ENCODE data around the gene MRTFA. TPM values are rescaled to one million over a fixed set of nuclear protein-coding genes. Genes with fewer than 3 reads are reported as not detected.

MRTFA gene
- polyA plus RNA-seq, 1 of the 3 experiments (the other 2 are of a cell fraction): 5.8 TPM

GRCh38 chr22:40597526-40598430 is 38.7 kb downstream of the MRTFA start (continued):
- TF ChIP-seq CHD2 (IDR thresholded peaks at IDR 0.05; ENCODE audit: low read length, partially characterized antibody): no peak
- TF ChIP-seq NFIC (IDR thresholded peaks at IDR 0.05; ENCODE audit: borderline replicate concordance): no peak
- TF ChIP-seq MAX (IDR thresholded peaks at IDR 0.05; ENCODE audit: low read depth): no peak
- TF ChIP-seq MEF2A (IDR thresholded peaks at IDR 0.05; ENCODE audit: borderline replicate concordance, low read depth): peak; percentile 16; the same call in 1 of the 2 replicates
- no peak for TF ChIP-seq REST (IDR thresholded peaks at IDR 0.05; ENCODE audit: low read depth, low read length)
- TF ChIP-seq JUND (IDR thresholded peaks at IDR 0.05): peak; percentile 19; the same call in 1 of the 2 replicates
- TF ChIP-seq IRF3 (IDR thresholded peaks at IDR 0.05; ENCODE audit: low read depth, low read length): no peak
- peak; percentile 23; the same call in 1 of the 2 replicates for TF ChIP-seq TCF12 (IDR thresholded peaks at IDR 0.05)
- no peak for TF ChIP-seq CTCF (IDR thresholded peaks at IDR 0.05)
- TF ChIP-seq SMC3 (IDR thresholded peaks at IDR 0.05; ENCODE audit: low read depth, low read length): no peak
- no peak for TF ChIP-seq GATA2 (CRISPR knock-in tag; IDR thresholded peaks at IDR 0.05)
- TF ChIP-seq FOSL2 (IDR thresholded peaks at IDR 0.05; ENCODE audit: borderline replicate concordance, low read depth): peak; percentile 12; the same call in 1 of the 2 replicates
- no peak for TF ChIP-seq EP300 (IDR thresholded peaks at IDR 0.05; ENCODE audit: borderline replicate concordance in 1 of 2, low read depth in 1 of 2, low read length in 1 of 2)
- no peak for TF ChIP-seq TEAD4 (IDR thresholded peaks at IDR 0.05; ENCODE audit: borderline replicate concordance, insufficient read depth)
- TF ChIP-seq FOXJ3 (CRISPR knock-in tag; IDR thresholded peaks at IDR 0.05): no peak
- no peak for TF ChIP-seq SIN3A (IDR thresholded peaks at IDR 0.05; ENCODE audit: borderline replicate concordance, low read depth, low read length)
- no peak for TF ChIP-seq RFX5 (IDR thresholded peaks at IDR 0.05; ENCODE audit: low read length)
- no peak for TF ChIP-seq ELF1 (IDR thresholded peaks at IDR 0.05)
- no peak for TF ChIP-seq RAD21 (IDR thresholded peaks at IDR 0.05; ENCODE audit: low read length)
- no peak for TF ChIP-seq YY1 (IDR thresholded peaks at IDR 0.05; ENCODE audit: low read depth)
- no peak for TF ChIP-seq POLR2AphosphoS5 (IDR thresholded peaks at IDR 0.05; ENCODE audit: low read depth, low read length)
- TF ChIP-seq FOXM1 (IDR thresholded peaks at IDR 0.05; ENCODE audit: low read depth): no peak
- TF ChIP-seq TAF1 (IDR thresholded peaks at IDR 0.05; ENCODE audit: borderline replicate concordance, low read depth, low read length): no peak
- no peak for TF ChIP-seq MXI1 (IDR thresholded peaks at IDR 0.05; ENCODE audit: low read depth, low read length)
- TF ChIP-seq NRF1 (IDR thresholded peaks at IDR 0.05; ENCODE audit: low read depth, low read length): no peak
- no peak for TF ChIP-seq GABPA (IDR thresholded peaks at IDR 0.05; ENCODE audit: low read depth)

All from SK-N-SH (cell line).